Caki2 (cell line): ENCODE measurements around the gene PGM5. TPM values are rescaled to one million over a fixed set of nuclear protein-coding genes. Genes with fewer than 3 reads are reported as not detected.
A peak's percentile ranks its signal among the peaks of the same experiment; 100 is the strongest.

Source experiments
- DNase-seq: peaks from one replicate; pipeline ENCODE4 v3.0.0-alpha.2; 2015; ENCODE audit warnings: low read depth
- in situ Hi-C: cut with HindIII; loops from 2 replicates; pipeline ENCODE4 v1.10.0; 2016; ENCODE audit warnings: low sequenced_read_pairs, low pct_unique_long_range_greater_than_20kb, mixed read lengths
- total RNA-seq: library from RNA; depleted of rRNA; stranded (reverse); fragments of >200 nt; shearing (Covaris generic); gene quantifications from 2 replicates; pipeline ENCODE4 v1.2.3, GENCODE V29; 2014; ENCODE audit warnings: low replicate concordance

PGM5 gene
- total RNA-seq, 1 experiment from 2014 or later = not detected

DNA sequence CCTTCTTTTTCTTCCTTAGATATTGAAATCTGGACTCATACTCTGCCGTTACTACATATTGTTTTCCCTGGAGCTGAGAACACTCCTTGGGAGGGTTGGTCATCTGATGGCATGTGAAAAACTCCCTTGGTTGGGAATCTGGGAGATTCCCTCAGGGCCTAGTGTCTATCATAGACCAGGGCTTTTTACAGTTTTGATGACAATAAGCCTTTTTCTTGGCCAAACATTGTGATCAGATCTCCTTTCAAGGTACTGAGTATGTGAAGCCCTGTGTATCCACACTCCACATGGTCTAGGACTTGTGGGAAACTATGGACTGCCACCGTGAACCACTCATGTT, 151.4 kb downstream of the PGM5 start:
- DNase-seq = no peak
- in situ Hi-C loops = no loop called here

DNA sequence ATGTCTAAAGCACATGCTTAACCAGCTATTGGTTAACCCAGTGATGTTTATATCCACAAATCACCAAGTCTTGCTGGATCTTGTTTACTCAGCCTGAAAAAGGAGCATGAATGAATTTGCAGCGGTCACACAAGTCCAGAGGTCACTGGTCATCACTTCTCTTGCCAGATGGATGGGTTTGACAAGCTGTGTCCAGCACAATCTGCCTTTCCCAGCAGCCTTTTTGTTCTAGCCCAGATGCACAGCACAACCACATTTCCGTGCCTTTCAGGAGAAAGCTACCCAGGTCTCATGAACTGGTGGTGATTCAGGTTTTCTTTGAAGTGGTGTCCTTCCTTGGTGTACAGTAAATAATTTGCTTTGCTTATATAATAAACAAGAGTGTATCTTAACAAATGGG, 152.1 kb downstream of the PGM5 start:
- no peak for DNase-seq
- in situ Hi-C loops = no loop called here

- in situ Hi-C loops = no loop called here
- no peak for DNase-seq
Observed at GRCh38 chr9:68509689-68510088, 153.3 kb downstream of the PGM5 start.

DNA sequence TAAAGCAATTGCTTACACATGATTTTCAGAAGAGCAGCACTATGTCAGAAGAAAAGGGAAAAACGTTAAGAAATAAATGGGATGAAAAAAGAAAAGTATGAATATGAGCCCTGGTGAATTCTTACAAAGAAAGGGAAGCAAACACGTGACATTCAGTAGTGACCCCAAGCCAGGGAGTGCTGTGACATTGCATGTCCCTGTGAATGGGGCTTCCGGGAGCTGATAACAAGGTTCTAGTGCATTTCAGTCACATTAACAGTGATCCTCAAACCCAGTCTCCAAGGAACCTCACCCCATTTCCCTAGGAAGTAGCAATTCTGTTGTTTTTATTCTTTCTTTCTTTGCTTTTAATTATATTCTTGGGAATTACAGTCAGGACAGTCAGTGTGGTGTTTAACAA, 157.0 kb downstream of the PGM5 start:
- in situ Hi-C loops = no loop called here
- no peak for DNase-seq

- in situ Hi-C loops = no loop called here
- DNase-seq = no peak
Observed at GRCh38 chr9:68513981-68514380, 157.6 kb downstream of the PGM5 start.

- in situ Hi-C loops = no loop called here
- no peak for DNase-seq
Observed at GRCh38 chr9:68515326-68516017, 159.1 kb downstream of the PGM5 start.

GRCh38 chr9:68522131-68522530, 165.7 kb downstream of the PGM5 start:
- DNase-seq = no peak
- in situ Hi-C loops = no loop called here

GRCh38 chr9:68522954-68523353, 166.5 kb downstream of the PGM5 start:
- in situ Hi-C loops = no loop called here

DNA sequence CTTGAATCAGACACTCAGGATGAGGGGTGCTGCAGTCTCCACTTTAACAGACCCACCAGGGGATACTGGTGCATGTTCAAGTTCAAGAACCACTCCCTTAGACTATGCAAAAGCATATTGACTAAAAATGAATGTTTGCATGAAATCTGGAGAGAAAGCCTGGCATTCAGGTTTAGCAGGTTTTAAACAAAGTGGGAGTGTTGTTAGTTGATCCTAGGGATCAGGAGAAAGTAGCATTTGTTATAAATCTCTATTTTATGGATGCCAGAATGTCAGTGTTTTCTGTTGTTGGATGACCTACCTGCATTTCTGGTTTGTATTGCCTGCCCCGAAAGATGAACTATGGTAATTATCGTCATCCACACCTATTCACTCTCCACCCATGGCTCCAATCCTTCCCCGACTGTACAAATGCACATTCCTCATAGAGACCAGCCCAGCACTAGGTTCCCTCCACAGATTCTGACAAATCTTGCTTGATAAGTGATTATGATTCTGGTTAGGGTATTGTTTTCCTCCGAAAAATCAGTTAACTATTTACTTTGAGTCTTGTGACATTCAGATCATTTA, 167.0 kb downstream of the PGM5 start:
- in situ Hi-C loops = no loop called here

More at GRCh38 chr9:68522954-68523353, 166.5 kb downstream of the PGM5 start:
- no peak for DNase-seq

DNA sequence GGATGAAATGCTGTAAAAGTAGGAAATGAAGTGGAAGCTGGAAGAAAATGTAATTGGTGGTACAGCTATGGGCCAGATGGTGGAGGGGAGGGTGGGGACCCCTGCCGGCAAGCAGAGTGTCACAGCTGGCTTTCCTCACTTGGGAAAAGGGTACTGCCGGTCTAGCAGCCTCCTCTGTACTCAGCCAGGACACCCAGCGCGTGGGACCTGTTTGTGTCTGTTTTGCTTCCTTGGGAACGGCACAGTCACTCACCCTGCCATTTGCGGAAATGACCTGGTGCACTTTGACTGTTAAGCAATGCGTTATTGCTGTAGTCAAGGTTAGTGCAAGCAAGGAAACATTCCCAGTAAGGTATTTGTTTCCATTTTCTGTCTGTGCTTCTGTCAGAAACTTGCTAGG, 174.2 kb downstream of the PGM5 start:
- in situ Hi-C loops = no loop called here
- peak; percentile 8 for DNase-seq

More for the DNA sequence above, 167.0 kb downstream of the PGM5 start:
- no peak for DNase-seq

DNA sequence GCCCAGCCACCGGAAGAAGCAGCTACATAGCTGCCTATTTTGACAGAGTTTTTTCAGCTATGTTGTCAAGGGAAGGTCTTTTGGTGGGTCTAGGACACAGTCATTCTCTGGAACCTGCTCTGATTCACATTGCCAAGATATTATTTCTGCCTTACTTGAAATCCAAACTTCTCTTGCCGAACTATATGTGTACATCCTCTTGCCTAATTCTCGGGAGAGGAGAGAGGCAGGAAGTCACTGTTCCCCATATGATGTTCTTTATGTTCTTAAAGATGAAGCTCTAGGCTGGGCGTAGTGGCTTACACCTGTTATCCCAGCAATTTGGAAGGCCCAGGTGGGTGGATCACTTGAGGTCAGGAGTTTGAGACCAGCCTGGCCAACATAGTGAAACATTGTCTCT, 175.7 kb downstream of the PGM5 start:
- DNase-seq = no peak
- in situ Hi-C loops = no loop called here

DNA sequence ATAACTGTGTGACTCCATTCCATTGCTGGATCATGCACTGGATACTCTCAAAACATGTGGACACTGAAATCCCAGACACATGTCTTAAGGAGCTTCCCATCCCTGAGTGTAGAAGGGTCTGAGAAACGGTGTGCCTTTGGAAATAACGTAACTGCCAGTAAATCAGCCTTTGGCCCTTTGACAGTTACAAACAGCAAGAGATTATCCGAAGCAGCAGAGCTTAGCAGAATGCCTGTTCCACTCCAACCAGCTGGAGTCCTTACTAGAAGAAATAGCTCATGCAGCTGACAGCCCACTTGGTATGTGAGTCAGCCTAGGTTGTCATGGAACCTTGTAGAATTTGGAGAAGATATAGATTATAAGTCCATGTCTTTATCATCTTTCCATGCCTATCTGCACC, 177.3 kb downstream of the PGM5 start:
- in situ Hi-C loops = no loop called here
- DNase-seq = peak; percentile 7

GRCh38 chr9:68536876-68537615, 180.6 kb downstream of the PGM5 start:
- in situ Hi-C loops = no loop called here
- DNase-seq = no peak

DNA sequence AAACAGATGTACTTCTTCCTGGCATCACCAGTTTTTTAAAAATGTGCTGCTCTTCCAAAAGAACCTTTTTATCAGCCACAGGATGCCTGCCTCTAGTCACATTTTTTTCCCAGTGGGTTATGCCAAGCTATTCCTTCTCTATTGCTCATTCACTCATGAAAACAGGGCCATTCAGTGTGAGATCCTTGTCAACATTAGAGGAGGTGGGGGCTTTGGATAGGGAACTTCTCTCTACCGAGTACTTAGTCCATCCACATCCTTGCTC, 181.1 kb downstream of the PGM5 start:
- no peak for DNase-seq
- in situ Hi-C loops = no loop called here

- DNase-seq = no peak
- in situ Hi-C loops = no loop called here
Observed at GRCh38 chr9:68538200-68538599, 181.8 kb downstream of the PGM5 start.

GRCh38 chr9:68540712-68541535, 184.5 kb downstream of the PGM5 start, which contains the start of gene TMEM252:
Gene TMEM252, minus strand, starts transcription at chr9:68540883. Its CDS starts 69 bp downstream, at chr9:68540814.
- DNase-seq = peak; percentile 47
- in situ Hi-C loops = no loop called here

- DNase-seq = no peak
- in situ Hi-C loops = no loop called here
Observed at GRCh38 chr9:68541568-68541967, 185.2 kb downstream of the PGM5 start.

- no peak for DNase-seq
- in situ Hi-C loops = no loop called here
Observed at GRCh38 chr9:68545033-68545705, 188.8 kb downstream of the PGM5 start.
